ENCODE measurements around the gene MPST. TPM values are rescaled to one million over a fixed set of nuclear protein-coding genes. Genes with fewer than 3 reads are reported as not detected.

The MPST gene
- total RNA-seq (2014; rRNA removed; shearing (Covaris generic)) = 37.3 and 38.3 TPM in 2 replicates

DNA sequence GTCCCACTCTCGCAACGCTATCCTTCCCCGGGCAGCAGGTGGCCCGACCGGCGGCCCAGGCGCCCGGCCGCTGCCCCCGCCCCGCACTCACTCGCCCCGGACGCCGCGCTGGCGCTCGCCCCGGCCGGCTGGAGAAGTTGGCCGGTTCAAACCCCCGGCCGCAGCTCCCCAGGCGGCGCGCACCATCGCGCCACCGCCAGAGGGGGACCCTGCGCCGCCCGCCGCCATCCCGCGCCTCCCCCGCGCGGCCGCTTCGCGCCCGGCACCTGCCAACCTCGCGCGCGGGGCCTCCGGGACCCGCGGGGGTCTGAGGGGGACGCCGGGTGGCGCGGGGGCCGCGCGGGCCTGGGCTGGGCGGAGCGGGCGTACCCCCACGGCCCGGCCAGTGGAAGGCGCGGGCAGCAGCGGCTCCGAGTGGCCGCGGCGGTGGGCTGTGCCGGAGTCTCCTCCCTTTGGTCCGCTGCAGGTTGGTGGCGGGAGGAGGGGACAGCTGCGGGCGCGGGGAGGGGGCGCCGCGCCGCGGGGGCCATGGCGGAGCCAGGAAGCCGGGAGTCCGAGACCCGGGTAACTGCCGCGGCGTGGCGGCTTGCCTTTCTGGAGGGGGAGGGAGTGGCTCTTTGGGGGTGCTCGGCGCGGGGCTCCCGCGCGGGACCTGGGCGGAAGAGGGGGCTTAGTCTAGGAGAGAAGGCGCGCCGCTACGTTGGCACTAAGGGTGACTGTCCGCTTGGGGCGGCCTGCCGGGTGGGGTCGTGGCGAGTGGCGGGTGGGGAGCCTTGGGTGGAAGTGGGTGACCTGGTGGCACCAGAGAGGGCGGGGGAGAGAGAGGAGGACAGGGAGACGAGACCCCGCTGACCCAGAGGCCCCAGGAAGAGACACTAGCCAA is at the start of gene MPST, which contains the start of gene TST:
TSS of gene MPST (plus strand) at position 434 of the 883 bp plus-strand sequence. CDS start at position 529, 95 bp downstream.
TSS of gene TST (minus strand) at position 139 of the 883 bp plus-strand sequence. CDS start 715 bp downstream, outside the sequence.
- Histone ChIP-seq H3K4me3 (peak within 1 kb of the TSS; percentile 97), H3K4me1 (replicated peaks) (peaks cover 17% of the 10 kb centered on the region), H3K9me3 (replicated peaks) (no peaks in the 10 kb centered on the region), H3K27ac (peak within 1 kb of the TSS; percentile 49), H3K27me3 (replicated peaks) (no peaks in the 10 kb centered on the region), H3K36me3 (peaks cover 9% of the 10 kb centered on the region)
- peak; percentile 21 to 66 for DNase-seq (ENCODE audit: low read depth in 1 of 2, low spot score in 2 of 2)

DNA sequence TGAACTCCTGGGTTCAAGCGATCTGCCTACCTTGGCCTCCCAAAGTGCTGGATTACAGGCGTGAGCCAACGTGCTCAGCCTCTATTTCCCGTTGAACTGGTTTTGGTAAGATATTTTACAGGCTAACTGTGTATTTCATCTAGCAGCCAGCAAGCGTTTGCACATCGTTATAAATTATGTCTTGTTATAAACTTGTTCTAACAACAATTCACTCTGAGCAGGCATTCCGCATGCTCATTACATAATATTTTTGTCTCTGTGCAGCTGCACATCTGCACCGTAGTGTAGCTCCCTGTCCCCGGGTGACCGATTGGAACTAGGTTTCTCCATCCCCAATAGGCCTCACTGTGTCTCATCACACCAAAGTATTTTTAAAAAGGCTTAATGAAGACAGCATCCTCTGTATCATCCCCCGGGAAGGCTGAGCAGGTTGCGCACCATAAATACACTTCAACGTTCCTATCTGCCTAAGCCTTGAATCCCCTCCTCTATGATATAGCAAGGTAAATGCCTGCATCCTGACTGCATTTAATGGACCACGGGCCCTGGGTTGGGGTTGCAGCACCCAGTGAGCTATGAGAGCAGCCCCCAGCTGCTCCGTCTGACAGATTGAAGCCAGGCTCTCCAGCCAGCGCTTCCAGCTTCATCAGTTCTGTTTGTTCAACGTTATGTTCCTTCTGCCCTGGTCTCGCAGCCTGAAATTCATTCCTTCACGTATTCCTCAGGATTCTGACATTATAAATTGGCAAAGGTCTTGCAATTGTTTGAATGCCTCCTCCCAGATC is 48.0 kb upstream of the MPST start:
- Histone ChIP-seq H3K27ac (no peak overlapping the region), H3K36me3 (no peaks in the 10 kb centered on the region), H3K4me3 (no peak overlapping the region), H3K27me3 (replicated peaks) (peaks cover 13% of the 10 kb centered on the region), H3K4me1 (replicated peaks) (no peaks in the 10 kb centered on the region), H3K9me3 (replicated peaks) (no peaks in the 10 kb centered on the region)
- DNase-seq (ENCODE audit: low read depth in 1 of 2, low spot score in 2 of 2) = no peak

DNA sequence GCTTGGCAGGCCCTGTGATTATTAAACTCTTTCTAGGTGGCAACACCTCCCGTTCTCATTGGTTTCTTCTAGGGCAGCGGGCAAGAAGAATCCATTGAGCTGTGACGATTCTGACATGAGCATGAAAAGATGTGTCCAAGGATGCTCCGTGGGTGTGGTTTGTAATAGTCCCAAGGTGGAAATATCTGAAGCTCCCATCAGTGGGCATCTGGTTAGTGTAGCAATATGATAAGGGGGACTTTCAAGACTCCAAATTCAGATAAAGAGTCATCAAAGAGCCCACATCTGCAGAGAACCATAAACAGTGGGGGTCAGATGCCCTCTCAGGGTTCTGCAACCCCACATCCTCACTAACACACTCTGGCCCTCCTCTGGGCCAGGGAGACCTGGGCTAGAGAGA is 42.9 kb upstream of the MPST start:
- no peaks in the 10 kb centered on the region for H3K9me3 ChIP-seq (replicated peaks)
- H3K36me3 ChIP-seq = no peaks in the 10 kb centered on the region
- no peak overlapping the region for H3K27ac ChIP-seq
- no peak for DNase-seq (ENCODE audit: low read depth in 1 of 2, low spot score in 2 of 2)
- peaks cover 5% of the 10 kb centered on the region for H3K4me1 ChIP-seq (replicated peaks)
- no peak overlapping the region for H3K4me3 ChIP-seq
- H3K27me3 ChIP-seq (replicated peaks) = peaks cover 7% of the 10 kb centered on the region

- Histone ChIP-seq H3K36me3 (no peaks in the 10 kb centered on the region), H3K4me1 (replicated peaks) (peaks cover 5% of the 10 kb centered on the region), H3K27ac (no peak overlapping the region), H3K27me3 (replicated peaks) (peaks cover 4% of the 10 kb centered on the region; the same call in 1 of the 2 replicates), H3K4me3 (peak overlapping the region; percentile 22), H3K9me3 (replicated peaks) (no peaks in the 10 kb centered on the region)
- peak in 1 of 2 experiments; percentile 13 for DNase-seq (ENCODE audit: low read depth in 1 of 2, low spot score in 2 of 2)
Observed at GRCh38 chr22:36977401-36977861, 42.1 kb upstream of the MPST start.

- H3K36me3 ChIP-seq = no peaks in the 10 kb centered on the region
- H3K27ac ChIP-seq = no peak overlapping the region
- peak; percentile 74 to 87 for DNase-seq (ENCODE audit: low read depth in 1 of 2, low spot score in 2 of 2)
- H3K4me1 ChIP-seq (replicated peaks) = peaks cover 5% of the 10 kb centered on the region
- H3K9me3 ChIP-seq (replicated peaks) = no peaks in the 10 kb centered on the region
- peak overlapping the region; percentile 22 for H3K4me3 ChIP-seq
- peaks cover 11% of the 10 kb centered on the region for H3K27me3 ChIP-seq (replicated peaks)
Observed at GRCh38 chr22:36977947-36978660, 41.4 kb upstream of the MPST start.

DNA sequence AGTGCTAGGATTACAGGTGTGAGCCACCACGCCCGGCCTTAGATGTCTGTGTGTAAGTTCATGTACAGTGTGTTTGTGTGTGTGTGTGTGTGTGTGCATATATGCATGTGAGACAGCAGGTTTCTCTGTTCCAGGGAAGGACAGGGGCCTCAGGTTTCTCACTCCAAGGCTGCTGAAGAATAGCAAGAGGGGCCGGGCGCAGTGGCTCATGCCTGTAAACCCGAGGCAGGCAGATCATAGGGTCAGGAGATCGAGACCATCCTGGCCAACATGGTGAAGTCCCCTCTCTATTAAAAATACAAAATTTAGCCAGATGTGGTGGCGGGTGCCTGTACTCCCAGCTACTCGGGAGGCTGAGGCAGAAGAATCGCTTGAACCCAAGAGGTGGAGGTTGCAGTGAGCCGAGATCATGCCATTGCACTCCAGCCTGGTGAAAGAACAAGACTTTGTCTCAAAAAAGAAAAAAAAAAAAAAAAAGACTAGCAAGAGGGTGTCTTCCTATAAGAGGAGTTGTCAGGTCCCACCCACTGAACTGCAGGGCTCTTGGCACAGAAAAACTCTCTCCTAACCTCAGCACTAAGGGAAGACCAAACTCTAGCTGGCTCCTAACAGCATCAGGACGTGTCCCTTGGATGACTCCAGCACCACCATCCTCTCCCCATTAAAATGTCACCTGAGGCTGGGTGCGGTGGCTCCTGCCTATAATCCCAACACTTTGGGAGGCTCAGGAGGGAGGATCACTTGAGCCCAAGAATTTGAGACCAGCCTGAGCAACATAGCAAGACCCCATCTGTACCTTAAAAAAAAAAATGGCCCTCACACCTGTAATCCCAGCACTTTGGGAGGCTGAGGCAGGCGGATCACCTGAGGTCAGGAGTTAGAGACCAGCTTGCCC is 40.3 kb upstream of the MPST start:
- no peak overlapping the region for H3K27ac ChIP-seq
- no peak overlapping the region for H3K4me3 ChIP-seq
- DNase-seq (ENCODE audit: low read depth in 1 of 2, low spot score in 2 of 2) = no peak
- H3K36me3 ChIP-seq = no peaks in the 10 kb centered on the region
- H3K27me3 ChIP-seq (replicated peaks) = peaks cover 12% of the 10 kb centered on the region
- H3K4me1 ChIP-seq (replicated peaks) = peaks cover 5% of the 10 kb centered on the region
- no peaks in the 10 kb centered on the region for H3K9me3 ChIP-seq (replicated peaks)

DNA sequence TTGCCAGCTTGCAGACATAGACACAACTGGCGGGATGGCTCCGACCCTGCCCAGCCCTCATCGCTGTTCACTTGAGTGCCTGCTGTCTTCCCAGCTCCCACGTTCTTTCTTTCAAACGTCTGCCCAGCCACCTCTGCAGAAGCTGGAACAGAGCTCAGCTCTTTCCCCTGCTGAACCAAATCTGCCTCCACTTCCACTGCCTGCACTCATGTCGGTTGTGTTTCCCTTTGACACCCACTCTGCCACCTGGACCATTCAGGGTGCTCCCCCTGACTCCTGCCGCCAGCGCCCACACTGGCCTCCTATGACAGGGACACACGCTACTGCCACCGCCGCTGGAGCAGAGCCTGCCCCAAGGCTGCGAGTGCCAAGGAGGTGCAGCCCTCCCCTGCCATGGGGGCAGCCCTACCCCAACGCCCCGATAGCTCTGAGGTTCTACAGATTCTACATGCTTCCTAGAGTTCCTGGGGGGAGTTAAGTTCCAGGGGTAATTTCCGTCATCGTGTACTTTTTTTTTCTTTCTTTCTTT is 38.2 kb upstream of the MPST start:
- Histone ChIP-seq H3K9me3 (replicated peaks) (peaks cover 5% of the 10 kb centered on the region), H3K4me1 (replicated peaks) (peaks cover 5% of the 10 kb centered on the region), H3K4me3 (no peak overlapping the region), H3K27ac (no peak overlapping the region), H3K36me3 (no peaks in the 10 kb centered on the region), H3K27me3 (replicated peaks) (peaks cover 12% of the 10 kb centered on the region)
- DNase-seq (ENCODE audit: low read depth in 1 of 2, low spot score in 2 of 2) = no peak

GRCh38 chr22:36982136-36982535 is 37.4 kb upstream of the MPST start:
- Histone ChIP-seq H3K27ac (no peak overlapping the region), H3K27me3 (replicated peaks) (peaks cover 12% of the 10 kb centered on the region), H3K9me3 (replicated peaks) (peaks cover 6% of the 10 kb centered on the region), H3K4me1 (replicated peaks) (peaks cover 5% of the 10 kb centered on the region), H3K36me3 (no peaks in the 10 kb centered on the region), H3K4me3 (no peak overlapping the region)
- no peak for DNase-seq (ENCODE audit: low read depth in 1 of 2, low spot score in 2 of 2)

GRCh38 chr22:36985211-36985889 is 34.2 kb upstream of the MPST start:
- Histone ChIP-seq H3K27me3 (replicated peaks) (peaks cover 12% of the 10 kb centered on the region), H3K36me3 (no peaks in the 10 kb centered on the region), H3K9me3 (replicated peaks) (peaks cover 6% of the 10 kb centered on the region), H3K27ac (no peak overlapping the region), H3K4me3 (no peak overlapping the region), H3K4me1 (replicated peaks) (no peaks in the 10 kb centered on the region)
- no peak for DNase-seq (ENCODE audit: low read depth in 1 of 2, low spot score in 2 of 2)

- Histone ChIP-seq H3K36me3 (no peaks in the 10 kb centered on the region), H3K27ac (no peak overlapping the region), H3K9me3 (replicated peaks) (peaks cover 6% of the 10 kb centered on the region), H3K4me3 (no peak overlapping the region), H3K27me3 (replicated peaks) (peaks cover 20% of the 10 kb centered on the region), H3K4me1 (replicated peaks) (no peaks in the 10 kb centered on the region)
- DNase-seq (ENCODE audit: low read depth in 1 of 2, low spot score in 2 of 2) = no peak
Observed at GRCh38 chr22:36986242-36986821, 33.2 kb upstream of the MPST start.

DNA sequence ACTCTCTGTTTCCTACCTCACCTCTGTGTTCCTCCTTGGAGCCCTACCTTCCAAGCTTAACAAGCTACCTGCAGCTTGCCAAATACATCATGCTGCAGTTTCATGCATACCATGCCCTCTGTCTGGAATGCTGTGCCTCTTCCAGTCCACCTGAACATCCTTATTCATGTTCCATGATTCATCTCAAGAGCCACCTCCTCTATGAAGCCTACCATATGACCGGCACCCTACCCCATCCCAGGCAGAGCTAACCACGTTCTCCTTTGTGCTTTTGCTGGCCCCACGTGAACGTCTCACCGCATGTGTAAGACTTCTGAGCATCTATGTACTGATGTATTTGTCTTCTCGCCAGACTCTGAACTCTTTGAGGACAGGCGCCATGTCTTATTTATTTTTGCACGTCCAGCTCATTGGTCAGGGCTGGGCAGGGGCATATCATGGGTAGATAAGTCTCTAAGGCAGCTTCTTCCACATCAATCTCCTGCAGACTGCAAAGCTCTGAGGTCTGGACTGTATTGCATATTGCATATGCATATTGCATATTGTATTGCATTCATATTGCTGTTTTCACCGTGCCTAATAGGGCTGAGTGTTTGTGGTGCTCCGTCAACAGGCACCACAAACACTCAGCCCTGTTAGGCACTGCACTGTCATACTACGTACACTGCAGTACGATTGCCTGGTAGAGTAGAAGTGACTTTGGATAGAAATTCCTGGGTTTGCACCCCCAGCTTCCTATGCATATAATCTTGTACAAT is 31.3 kb upstream of the MPST start:
- no peak for DNase-seq (ENCODE audit: low read depth in 1 of 2, low spot score in 2 of 2)
- peaks cover 26% of the 10 kb centered on the region for H3K27me3 ChIP-seq (replicated peaks)
- no peak overlapping the region for H3K4me3 ChIP-seq
- no peak overlapping the region for H3K27ac ChIP-seq
- H3K9me3 ChIP-seq (replicated peaks) = peaks cover 6% of the 10 kb centered on the region
- no peaks in the 10 kb centered on the region for H3K4me1 ChIP-seq (replicated peaks)
- no peaks in the 10 kb centered on the region for H3K36me3 ChIP-seq
